Adipose tissue (tissue), 3 donors: ENCODE data around the gene MYZAP. TPM values are rescaled to one million over a fixed set of nuclear protein-coding genes. Genes with fewer than 3 reads are reported as not detected.

Experiments
- H3K27ac ChIP-seq: one replicate; pipeline ENCODE4 v1.5.1; 2013; ENCODE audit warnings: low read depth, low read length
- WGBS, 3 donors: extraction: QIAGEN DNeasy Blood & Tissue Kit; methylation state at CpG; one replicate each; pipeline ENCODE4 v1.1.7; 2013; 5-methylcytosine and 5-hydroxymethylcytosine counted together
- polyA plus RNA-seq, 3 donors: library from polyadenylated mRNA; stranded (reverse); fragments of 200-250 nt; gene quantifications; one replicate each; pipeline ENCODE4 v1.2.3, GENCODE V29; 2013
- donor health status: healthy with polysubstance abuse.
- donor health status: Bipolar disorder and iron deficiency.
- donor health status: healthy.

Gene MYZAP
- polyA plus RNA-seq, 3 donors, result 8.1 to 62.3 (median 22.4) TPM

GRCh38 chr15:57559875-57560274 lies 31.8 kb upstream of the MYZAP start:
- 14 to 25% (median 15%) methylated on average over 5 of the region's 5 CpGs for WGBS, 3 donors
- H3K27ac ChIP-seq, result no peak overlapping the region

- H3K27ac ChIP-seq, result no peak overlapping the region
Measured at GRCh38 chr15:57561041-57561711, 30.5 kb upstream of the MYZAP start.

GRCh38 chr15:57562196-57562769 lies 29.4 kb upstream of the MYZAP start:
- H3K27ac ChIP-seq, result no peak overlapping the region
- 54 to 60% (median 60%) methylated on average over 11 of the region's 11 CpGs for WGBS, 3 donors

More at GRCh38 chr15:57561041-57561711, 30.5 kb upstream of the MYZAP start:
- 29 to 32% (median 29%) methylated on average over 9 of the region's 9 CpGs for WGBS, 3 donors

- H3K27ac ChIP-seq, result no peak overlapping the region
- 70 to 77% (median 74%) methylated on average over 6 of the region's 6 CpGs for WGBS, 3 donors
Measured at GRCh38 chr15:57563416-57563815, 28.3 kb upstream of the MYZAP start.

- H3K27ac ChIP-seq, result no peak overlapping the region
- 21 to 72% (median 26%) methylated on average over 10 of the region's 10 CpGs for whole genome bisulfite sequencing, 3 donors
Measured at GRCh38 chr15:57565311-57565710, 26.4 kb upstream of the MYZAP start.

- 36 to 59% (median 45%) methylated on average over 4 of the region's 4 CpGs for WGBS, 3 donors
- no peak overlapping the region for H3K27ac ChIP-seq
Measured at GRCh38 chr15:57566834-57567233, 24.9 kb upstream of the MYZAP start.

- WGBS, 3 donors, result 92 to 94% (median 93%) methylated on average over 3 of the region's 3 CpGs
- H3K27ac ChIP-seq, result no peak overlapping the region
Measured at GRCh38 chr15:57567891-57568290, 23.8 kb upstream of the MYZAP start.

GRCh38 chr15:57568299-57568698 lies 23.4 kb upstream of the MYZAP start:
- WGBS, 3 donors, result 79 to 90% (median 87%) methylated on average over 2 of the region's 2 CpGs
- H3K27ac ChIP-seq, result no peak overlapping the region

- no peak overlapping the region for H3K27ac ChIP-seq
- 80 to 89% (median 89%) methylated on average over 2 of the region's 2 CpGs for WGBS, 3 donors
Measured at GRCh38 chr15:57570340-57570739, 21.4 kb upstream of the MYZAP start.

- H3K27ac ChIP-seq, result no peak overlapping the region
- 76 to 79% (median 79%) methylated on average over 3 of the region's 3 CpGs for WGBS, 3 donors
Measured at GRCh38 chr15:57570994-57571393, 20.7 kb upstream of the MYZAP start.

GRCh38 chr15:57571725-57572124 lies 20.0 kb upstream of the MYZAP start:
- H3K27ac ChIP-seq, result no peak overlapping the region
- WGBS, 3 donors, result 93 to 96% (median 94%) methylated on average over 7 of the region's 7 CpGs

GRCh38 chr15:57572468-57572867 lies 19.2 kb upstream of the MYZAP start:
- no peak overlapping the region for H3K27ac ChIP-seq
- WGBS, 3 donors, result 79 to 89% (median 88%) methylated on average over 3 of the region's 3 CpGs

- WGBS, 3 donors, result 85 to 89% (median 87%) methylated on average over 4 of the region's 4 CpGs
- H3K27ac ChIP-seq, result no peak overlapping the region
Measured at GRCh38 chr15:57573151-57573550, 18.6 kb upstream of the MYZAP start.

GRCh38 chr15:57575363-57575762 lies 16.3 kb upstream of the MYZAP start:
- 86 to 88% (median 87%) methylated on average over 5 of the region's 5 CpGs for WGBS, 3 donors
- no peak overlapping the region for H3K27ac ChIP-seq

GRCh38 chr15:57578288-57578900 lies 13.3 kb upstream of the MYZAP start:
- WGBS, 3 donors, result 33 to 70% (median 37%) methylated on average over 6 of the region's 6 CpGs
- no peak overlapping the region for H3K27ac ChIP-seq

GRCh38 chr15:57580428-57580827 lies 11.3 kb upstream of the MYZAP start:
- H3K27ac ChIP-seq, result no peak overlapping the region
- 55 to 90% (median 86%) methylated on average over 8 of the region's 8 CpGs for WGBS, 3 donors

GRCh38 chr15:57580866-57581265 lies 10.8 kb upstream of the MYZAP start:
- no peak overlapping the region for H3K27ac ChIP-seq
- 33 to 87% (median 85%) methylated on average over 5 of the region's 5 CpGs for WGBS, 3 donors

GRCh38 chr15:57582090-57582489 lies 9.6 kb upstream of the MYZAP start:
- WGBS, 3 donors, result 78 to 81% (median 81%) methylated on average over 1 of the region's 1 CpG
- H3K27ac ChIP-seq, result no peak overlapping the region

- WGBS, 3 donors, result 85 to 96% (median 93%) methylated on average over 2 of the region's 2 CpGs
- H3K27ac ChIP-seq, result no peak overlapping the region
Measured at GRCh38 chr15:57583282-57583681, 8.4 kb upstream of the MYZAP start.

GRCh38 chr15:57583720-57584119 lies 8.0 kb upstream of the MYZAP start:
- 81 to 94% (median 86%) methylated on average over 3 of the region's 3 CpGs for WGBS, 3 donors
- H3K27ac ChIP-seq, result no peak overlapping the region
